Activated naive CD8-positive, alpha-beta T cell (primary cell): Measurements from ENCODE around the gene TSHZ2.

ENCODE experiments used
- H3K27ac Mint-ChIP-seq: one replicate; pipeline ENCODE4 v1.8.0; 2021; ENCODE audit warnings: mixed read lengths
- H3K27me3 Mint-ChIP-seq: one replicate; pipeline ENCODE4 v1.8.0; 2021; ENCODE audit warnings: mixed read lengths
- H3K36me3 Mint-ChIP-seq: one replicate; pipeline ENCODE4 v1.8.0; 2021; ENCODE audit warnings: mixed read lengths
- H3K4me1 Mint-ChIP-seq: one replicate; pipeline ENCODE4 v1.8.0; 2021; ENCODE audit warnings: low read depth, mixed read lengths
- H3K4me3 Mint-ChIP-seq: one replicate; pipeline ENCODE4 v1.8.0; 2021; ENCODE audit warnings: mild to moderate bottlenecking, mixed read lengths
- H3K9me3 Mint-ChIP-seq: one replicate; pipeline ENCODE4 v1.8.0; 2021; ENCODE audit warnings: low read depth, mixed read lengths

Gene TSHZ2

GRCh38 chr20:53270792-53271375 lies 298.7 kb downstream of the TSHZ2 start:
- Mint-ChIP-seq H3K27me3 (peaks cover 1% of the 10 kb centered on the region), H3K4me3 (no peak overlapping the region), H3K36me3 (peaks cover 3% of the 10 kb centered on the region), H3K9me3 (no peaks in the 10 kb centered on the region), H3K27ac (no peak overlapping the region), H3K4me1 (no peaks in the 10 kb centered on the region)

- Mint-ChIP-seq H3K4me1 (no peaks in the 10 kb centered on the region), H3K36me3 (no peaks in the 10 kb centered on the region), H3K9me3 (no peaks in the 10 kb centered on the region), H3K27ac (no peak overlapping the region), H3K4me3 (no peak overlapping the region), H3K27me3 (peaks cover 1% of the 10 kb centered on the region)
Observed at GRCh38 chr20:53274365-53274764, 302.2 kb downstream of the TSHZ2 start.

GRCh38 chr20:53274807-53275206 lies 302.6 kb downstream of the TSHZ2 start:
- Mint-ChIP-seq H3K36me3 (no peaks in the 10 kb centered on the region), H3K27me3 (peaks cover 1% of the 10 kb centered on the region), H3K27ac (no peak overlapping the region), H3K4me1 (no peaks in the 10 kb centered on the region), H3K9me3 (no peaks in the 10 kb centered on the region), H3K4me3 (no peak overlapping the region)

GRCh38 chr20:53276143-53276542 lies 304.0 kb downstream of the TSHZ2 start:
- H3K4me1 Mint-ChIP-seq, result no peaks in the 10 kb centered on the region
- peaks cover 1% of the 10 kb centered on the region for H3K27me3 Mint-ChIP-seq
- H3K36me3 Mint-ChIP-seq, result no peaks in the 10 kb centered on the region
- no peak overlapping the region for H3K4me3 Mint-ChIP-seq
- no peaks in the 10 kb centered on the region for H3K9me3 Mint-ChIP-seq
- no peak overlapping the region for H3K27ac Mint-ChIP-seq

- Mint-ChIP-seq H3K9me3 (no peaks in the 10 kb centered on the region), H3K27ac (no peak overlapping the region), H3K27me3 (peaks cover 1% of the 10 kb centered on the region), H3K36me3 (no peaks in the 10 kb centered on the region), H3K4me3 (no peak overlapping the region), H3K4me1 (no peaks in the 10 kb centered on the region)
Observed at GRCh38 chr20:53278555-53278954, 306.4 kb downstream of the TSHZ2 start.

GRCh38 chr20:53279735-53280134 lies 307.6 kb downstream of the TSHZ2 start:
- Mint-ChIP-seq H3K4me3 (no peak overlapping the region), H3K27me3 (peaks cover 1% of the 10 kb centered on the region), H3K9me3 (no peaks in the 10 kb centered on the region), H3K36me3 (no peaks in the 10 kb centered on the region), H3K27ac (no peak overlapping the region), H3K4me1 (no peaks in the 10 kb centered on the region)

GRCh38 chr20:53281557-53282117 lies 309.5 kb downstream of the TSHZ2 start:
- Mint-ChIP-seq H3K4me1 (no peaks in the 10 kb centered on the region), H3K27ac (no peak overlapping the region), H3K9me3 (no peaks in the 10 kb centered on the region), H3K4me3 (no peak overlapping the region), H3K27me3 (no peaks in the 10 kb centered on the region), H3K36me3 (no peaks in the 10 kb centered on the region)

- H3K9me3 Mint-ChIP-seq, result no peaks in the 10 kb centered on the region
- H3K27me3 Mint-ChIP-seq, result no peaks in the 10 kb centered on the region
- H3K4me3 Mint-ChIP-seq, result no peak overlapping the region
- H3K36me3 Mint-ChIP-seq, result no peaks in the 10 kb centered on the region
- no peak overlapping the region for H3K27ac Mint-ChIP-seq
- H3K4me1 Mint-ChIP-seq, result no peaks in the 10 kb centered on the region
Observed at GRCh38 chr20:53282217-53282955, 310.2 kb downstream of the TSHZ2 start.

GRCh38 chr20:53283011-53283410 lies 310.9 kb downstream of the TSHZ2 start:
- H3K4me1 Mint-ChIP-seq, result no peaks in the 10 kb centered on the region
- no peaks in the 10 kb centered on the region for H3K9me3 Mint-ChIP-seq
- no peak overlapping the region for H3K4me3 Mint-ChIP-seq
- no peaks in the 10 kb centered on the region for H3K27me3 Mint-ChIP-seq
- H3K36me3 Mint-ChIP-seq, result no peaks in the 10 kb centered on the region
- no peak overlapping the region for H3K27ac Mint-ChIP-seq

- Mint-ChIP-seq H3K9me3 (no peaks in the 10 kb centered on the region), H3K27ac (no peak overlapping the region), H3K27me3 (no peaks in the 10 kb centered on the region)
Observed at GRCh38 chr20:53283597-53283996, 311.4 kb downstream of the TSHZ2 start.

GRCh38 chr20:53284256-53284655 lies 312.1 kb downstream of the TSHZ2 start:
- Mint-ChIP-seq H3K4me3 (no peak overlapping the region), H3K36me3 (no peaks in the 10 kb centered on the region), H3K27ac (no peak overlapping the region), H3K27me3 (no peaks in the 10 kb centered on the region), H3K4me1 (no peaks in the 10 kb centered on the region), H3K9me3 (no peaks in the 10 kb centered on the region)

More at GRCh38 chr20:53283597-53283996, 311.4 kb downstream of the TSHZ2 start:
- H3K4me3 Mint-ChIP-seq, result no peak overlapping the region
- no peaks in the 10 kb centered on the region for H3K4me1 Mint-ChIP-seq
- H3K36me3 Mint-ChIP-seq, result no peaks in the 10 kb centered on the region

GRCh38 chr20:53284696-53285095 lies 312.5 kb downstream of the TSHZ2 start:
- Mint-ChIP-seq H3K27me3 (no peaks in the 10 kb centered on the region), H3K9me3 (no peaks in the 10 kb centered on the region), H3K4me1 (no peaks in the 10 kb centered on the region), H3K27ac (no peak overlapping the region), H3K4me3 (no peak overlapping the region), H3K36me3 (no peaks in the 10 kb centered on the region)

- Mint-ChIP-seq H3K36me3 (no peaks in the 10 kb centered on the region), H3K9me3 (no peaks in the 10 kb centered on the region), H3K27ac (no peak overlapping the region), H3K4me1 (no peaks in the 10 kb centered on the region), H3K4me3 (no peak overlapping the region), H3K27me3 (no peaks in the 10 kb centered on the region)
Observed at GRCh38 chr20:53287357-53288042, 315.3 kb downstream of the TSHZ2 start.

- H3K27ac Mint-ChIP-seq, result no peak overlapping the region
- H3K36me3 Mint-ChIP-seq, result no peaks in the 10 kb centered on the region
- no peak overlapping the region for H3K4me3 Mint-ChIP-seq
- no peaks in the 10 kb centered on the region for H3K27me3 Mint-ChIP-seq
- H3K9me3 Mint-ChIP-seq, result no peaks in the 10 kb centered on the region
- no peaks in the 10 kb centered on the region for H3K4me1 Mint-ChIP-seq
Observed at GRCh38 chr20:53291548-53291947, 319.4 kb downstream of the TSHZ2 start.

GRCh38 chr20:53292347-53292746 lies 320.2 kb downstream of the TSHZ2 start:
- Mint-ChIP-seq H3K27me3 (no peaks in the 10 kb centered on the region), H3K27ac (no peak overlapping the region)

More at GRCh38 chr20:53292347-53292746, 320.2 kb downstream of the TSHZ2 start:
- Mint-ChIP-seq H3K4me3 (no peak overlapping the region), H3K4me1 (no peaks in the 10 kb centered on the region), H3K36me3 (no peaks in the 10 kb centered on the region), H3K9me3 (no peaks in the 10 kb centered on the region)
